ENCODE data around the gene MICB.
"Not testable (repeated sequence)": the region's sequence is repeated elsewhere in the genome, so short reads cannot be mapped to it uniquely, and the experiment has no call there.

MICB gene

GRCh38 chr6:31509036-31509435 is 11.1 kb downstream of the MICB start:
- DNase-seq (ENCODE audit: low spot score): not testable (repeated sequence)

- DNase-seq (ENCODE audit: low spot score): no peak
These were observed 12.1 kb downstream of the MICB start for GRCh38 chr6:31510007-31510406.

- no peak for DNase-seq (ENCODE audit: low spot score)
These were observed 15.7 kb downstream of the MICB start for GRCh38 chr6:31513456-31514165.

GRCh38 chr6:31521835-31522234 is 23.9 kb downstream of the MICB start:
- DNase-seq (ENCODE audit: low spot score): no peak

GRCh38 chr6:31525553-31525931 is 27.6 kb downstream of the MICB start:
- DNase-seq (ENCODE audit: low spot score): no peak

GRCh38 chr6:31525932-31526591 is 28.1 kb downstream of the MICB start:
- no peak for DNase-seq (ENCODE audit: low spot score)

GRCh38 chr6:31528307-31528777 is 30.4 kb downstream of the MICB start:
- no peak for DNase-seq (ENCODE audit: low spot score)

GRCh38 chr6:31528821-31529328 is 30.9 kb downstream of the MICB start, which contains the start of gene MCCD1:
Gene MCCD1, plus strand, starts transcription at chr6:31528962. Its CDS starts 53 bp downstream, at chr6:31529015.
- DNase-seq (ENCODE audit: low spot score): no peak

- no peak for DNase-seq (ENCODE audit: low spot score)
These were observed 31.6 kb downstream of the MICB start for GRCh38 chr6:31529329-31530150.

- DNase-seq (ENCODE audit: low spot score): no peak
These were observed 32.7 kb downstream of the MICB start for GRCh38 chr6:31530659-31531058.

- DNase-seq (ENCODE audit: low spot score): no peak
These were observed 33.2 kb downstream of the MICB start for GRCh38 chr6:31531162-31531561.

GRCh38 chr6:31531771-31532643 is 34.1 kb downstream of the MICB start:
- DNase-seq (ENCODE audit: low spot score): no peak

GRCh38 chr6:31532644-31533454 is 34.9 kb downstream of the MICB start:
- no peak for DNase-seq (ENCODE audit: low spot score)

- DNase-seq (ENCODE audit: low spot score): no peak
These were observed 35.5 kb downstream of the MICB start for GRCh38 chr6:31533455-31533841.

GRCh38 chr6:31534011-31534410 is 36.1 kb downstream of the MICB start:
- DNase-seq (ENCODE audit: low spot score): no peak

GRCh38 chr6:31534521-31535040 is 36.6 kb downstream of the MICB start:
- DNase-seq (ENCODE audit: low spot score): no peak

- DNase-seq (ENCODE audit: low spot score): no peak
These were observed 37.8 kb downstream of the MICB start for GRCh38 chr6:31535538-31536324.

- no peak for DNase-seq (ENCODE audit: low spot score)
These were observed 41.0 kb downstream of the MICB start for GRCh38 chr6:31538805-31539400.

GRCh38 chr6:31540640-31541039 is 42.7 kb downstream of the MICB start:
- no peak for DNase-seq (ENCODE audit: low spot score)
